DND-41 (cell line): ENCODE data around the gene COTL1.

Source experiments
- ATAC-seq: fragments of 200-7000 bp; cut with Tn5 transposase; 3 replicates; pipeline ENCODE4 v1.9.1; 2021; ENCODE audit warnings: low read depth; ENCODE audit not compliant: insufficient read depth
- DNase-seq: peaks from one replicate; pipeline ENCODE4 v3.0.0-alpha.2; 2020
- H2AFZ ChIP-seq: 2 replicates; pipeline ENCODE4 v1.6.0; 2012; ENCODE audit warnings: low read depth, low read length
- H3K27ac ChIP-seq: 2 replicates; pipeline ENCODE4 v1.5.1; 2012; ENCODE audit warnings: low read length, inconsistent platforms
- H3K27me3 ChIP-seq: fragments of 200-600 bp; sonication (generic); 2 replicates; pipeline ENCODE4 v1.6.0; 2012; ENCODE audit warnings: low read length, mild to moderate bottlenecking, inconsistent platforms; ENCODE audit not compliant: insufficient read depth, poor library complexity
- H3K36me3 ChIP-seq: 2 replicates; pipeline ENCODE4 v1.5.1; 2012; ENCODE audit warnings: low read length, inconsistent platforms; ENCODE audit not compliant: insufficient read depth
- H3K4me1 ChIP-seq: 2 replicates; pipeline ENCODE4 v1.5.1; 2012; ENCODE audit warnings: mild to moderate bottlenecking, low read length; ENCODE audit not compliant: insufficient read depth
- H3K4me2 ChIP-seq: 2 replicates; pipeline ENCODE4 v1.6.0; 2012; ENCODE audit warnings: mild to moderate bottlenecking, moderate library complexity, low read length, inconsistent platforms; ENCODE audit not compliant: insufficient read depth
- H3K4me3 ChIP-seq, 2 experiments: fragments of 200-600 bp in 1 of 2; shearing (Covaris generic) in 1 of 2; 2 replicates each; pipeline ENCODE4 v1.5.1; 2012 to 2016; ENCODE audit warnings: inconsistent platforms in 2 of 2, low read length in 2 of 2, mild to moderate bottlenecking in 2 of 2, low read depth in 1 of 2, moderate library complexity in 1 of 2
- H3K79me2 ChIP-seq: 2 replicates; pipeline ENCODE4 v1.6.0; 2012; ENCODE audit warnings: low read length, inconsistent platforms; ENCODE audit not compliant: insufficient read depth
- H3K9ac ChIP-seq: 2 replicates; pipeline ENCODE4 v1.6.0; 2012; ENCODE audit warnings: low read depth, mild to moderate bottlenecking, inconsistent platforms, low read length, moderate library complexity
- H3K9me3 ChIP-seq: 2 replicates; pipeline ENCODE4 v1.5.1; 2012; ENCODE audit warnings: low read length, moderate library complexity, mild to moderate bottlenecking, inconsistent platforms; ENCODE audit not compliant: insufficient read depth, severe bottlenecking
- H4K20me1 ChIP-seq: 2 replicates; pipeline ENCODE4 v1.6.0; 2012; ENCODE audit warnings: low read length; ENCODE audit not compliant: insufficient read depth
- CTCF ChIP-seq: IDR thresholded peaks from 2 replicates; pipeline ENCODE4 v1.5.1; 2012; ENCODE audit warnings: borderline replicate concordance, low read length, moderate library complexity, mild to moderate bottlenecking; ENCODE audit not compliant: poor library complexity, severe bottlenecking; ENCODE audit errors: extremely low read depth
- EZH2 ChIP-seq: IDR thresholded peaks from 3 replicates; pipeline ENCODE4 v1.6.1; 2012; ENCODE audit warnings: borderline replicate concordance, low read depth, mild to moderate bottlenecking, moderate library complexity, low read length, inconsistent platforms; ENCODE audit not compliant: severe bottlenecking

Gene COTL1

GRCh38 chr16:84597528-84597896 is 20.4 kb downstream of the COTL1 start:
- Histone ChIP-seq H3K9ac (no peak overlapping the region), H3K4me2 (no peak overlapping the region), H3K36me3 (no peaks in the 10 kb centered on the region), H2AFZ (no peak overlapping the region), H4K20me1 (no peaks in the 10 kb centered on the region), H3K79me2 (no peaks in the 10 kb centered on the region), H3K27me3 (peaks cover 19% of the 10 kb centered on the region), H3K4me1 (no peaks in the 10 kb centered on the region), H3K27ac (no peak overlapping the region), H3K9me3 (no peaks in the 10 kb centered on the region), H3K4me3 (no peak overlapping the region)
- no peak for DNase-seq
- no peak for ATAC-seq
- no peak for TF ChIP-seq EZH2
- no peak for TF ChIP-seq CTCF

- no peak for DNase-seq
- Histone ChIP-seq H3K4me2 (no peak overlapping the region), H3K27me3 (peaks cover 19% of the 10 kb centered on the region), H3K79me2 (no peaks in the 10 kb centered on the region), H3K4me3 (no peak overlapping the region), H4K20me1 (no peaks in the 10 kb centered on the region), H3K9ac (no peak overlapping the region), H3K27ac (no peak overlapping the region), H3K4me1 (no peaks in the 10 kb centered on the region), H3K9me3 (no peaks in the 10 kb centered on the region), H3K36me3 (no peaks in the 10 kb centered on the region), H2AFZ (no peak overlapping the region)
- no peak for ATAC-seq
- TF ChIP-seq CTCF = no peak
- TF ChIP-seq EZH2 = no peak
These were observed 20.9 kb downstream of the COTL1 start for GRCh38 chr16:84596801-84597527.

GRCh38 chr16:84596161-84596560 is 21.7 kb downstream of the COTL1 start:
- H3K4me1 ChIP-seq = no peaks in the 10 kb centered on the region
- ATAC-seq = no peak
- no peak overlapping the region for H3K27ac ChIP-seq
- H3K9ac ChIP-seq = no peak overlapping the region
- H3K27me3 ChIP-seq = peaks cover 14% of the 10 kb centered on the region
- H3K79me2 ChIP-seq = no peaks in the 10 kb centered on the region
- H3K4me2 ChIP-seq = no peak overlapping the region
- no peak for DNase-seq
- H4K20me1 ChIP-seq = no peaks in the 10 kb centered on the region
- H3K9me3 ChIP-seq = no peaks in the 10 kb centered on the region
- H3K4me3 ChIP-seq = no peak overlapping the region
- H2AFZ ChIP-seq = no peak overlapping the region
- TF ChIP-seq CTCF = no peak
- TF ChIP-seq EZH2 = no peak
- H3K36me3 ChIP-seq = no peaks in the 10 kb centered on the region
